Measurements from ENCODE around the gene CTBS. TPM values are rescaled to one million over a fixed set of nuclear protein-coding genes. Genes with fewer than 3 reads are reported as not detected.

CTBS gene, protein sequence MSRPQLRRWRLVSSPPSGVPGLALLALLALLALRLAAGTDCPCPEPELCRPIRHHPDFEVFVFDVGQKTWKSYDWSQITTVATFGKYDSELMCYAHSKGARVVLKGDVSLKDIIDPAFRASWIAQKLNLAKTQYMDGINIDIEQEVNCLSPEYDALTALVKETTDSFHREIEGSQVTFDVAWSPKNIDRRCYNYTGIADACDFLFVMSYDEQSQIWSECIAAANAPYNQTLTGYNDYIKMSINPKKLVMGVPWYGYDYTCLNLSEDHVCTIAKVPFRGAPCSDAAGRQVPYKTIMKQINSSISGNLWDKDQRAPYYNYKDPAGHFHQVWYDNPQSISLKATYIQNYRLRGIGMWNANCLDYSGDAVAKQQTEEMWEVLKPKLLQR
- 13.5 and 14.2 TPM in 2 replicates for total RNA-seq

DNA sequence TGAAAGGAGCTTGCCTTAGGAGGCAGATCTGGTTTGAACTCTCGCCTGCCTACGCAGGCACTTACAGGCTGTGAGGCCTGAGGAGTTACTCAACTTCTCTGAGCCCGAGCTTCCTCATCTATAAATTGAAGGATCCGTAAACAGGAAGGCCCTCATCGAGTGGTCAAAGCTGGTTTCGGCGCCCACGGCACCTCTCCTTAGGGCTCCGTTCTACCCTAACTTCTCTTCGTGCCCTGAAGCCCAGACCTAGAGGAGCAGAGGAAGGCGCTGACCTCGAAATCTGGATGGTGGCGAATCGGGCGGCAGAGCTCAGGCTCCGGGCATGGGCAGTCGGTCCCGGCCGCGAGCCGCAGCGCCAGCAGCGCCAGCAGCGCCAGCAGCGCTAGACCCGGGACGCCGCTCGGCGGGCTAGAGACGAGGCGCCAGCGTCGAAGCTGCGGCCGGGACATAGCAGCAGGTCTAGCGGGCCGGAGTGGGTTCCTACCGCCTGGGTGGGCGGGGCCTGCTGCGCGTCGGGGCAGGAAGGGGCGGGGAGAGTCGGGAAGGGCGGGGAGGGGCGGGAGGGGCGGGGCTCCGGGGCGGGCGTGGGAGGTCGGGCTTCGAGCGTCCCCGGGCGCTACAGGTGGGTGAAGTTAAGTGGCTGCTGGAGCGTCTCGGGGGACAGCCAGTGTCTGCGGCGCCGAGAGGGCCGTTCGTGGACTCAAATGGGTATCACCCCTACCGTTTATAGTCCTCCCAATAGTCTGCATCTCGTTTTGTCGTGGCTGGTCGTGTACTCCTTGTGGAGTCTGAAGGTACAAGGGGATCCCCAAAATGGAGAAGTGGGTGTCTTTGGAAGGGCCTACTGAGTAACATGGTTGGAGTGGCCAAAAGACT, at the start of gene CTBS:
Gene CTBS (minus strand): TSS at position 474 of the 876 bp plus-strand sequence. CDS start 25 bp downstream, at position 449.

DNA sequence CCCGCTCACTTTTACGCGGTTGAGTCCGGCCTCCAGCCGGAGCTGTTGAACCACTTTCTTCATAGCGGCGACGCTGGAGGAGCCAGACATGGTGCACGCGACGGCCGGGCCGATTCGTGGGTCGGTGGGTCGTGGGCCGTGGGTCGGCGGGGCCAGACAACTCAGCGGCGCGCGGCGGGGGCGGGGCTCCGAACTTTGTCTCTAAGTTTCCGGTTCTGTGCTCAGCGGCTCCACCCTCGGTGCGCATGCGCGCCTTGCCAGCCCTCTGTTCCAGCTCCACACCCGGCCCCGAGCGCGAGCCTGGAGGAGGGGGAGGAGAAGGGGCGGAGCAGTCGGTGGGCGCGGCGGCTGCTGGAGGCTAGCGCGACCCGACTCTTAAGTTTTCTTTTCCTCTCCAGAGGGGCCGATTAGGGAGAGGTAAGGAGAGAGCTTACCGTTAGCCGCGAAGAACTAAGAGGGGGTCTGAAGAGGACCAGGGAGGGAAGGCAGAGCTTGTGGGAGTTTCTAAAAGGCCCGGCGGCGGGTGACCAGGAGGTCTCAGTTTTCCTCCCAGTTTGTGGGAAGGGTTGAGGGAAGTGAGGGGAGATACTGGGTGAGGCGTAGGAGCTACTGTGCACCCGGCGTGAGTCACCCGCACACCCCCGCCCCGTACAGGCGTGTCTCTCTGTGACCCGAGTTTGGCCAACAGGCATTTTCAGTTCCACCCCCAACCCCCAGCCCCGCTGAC, 68.1 kb downstream of the CTBS start, which contains the start of the genes GNG5 and SPATA1:
Gene GNG5 (minus strand): TSS at position 580 of the 727 bp plus-strand sequence. CDS start 490 bp downstream, at position 90.
Gene SPATA1 (plus strand): TSS at position 385 of the 727 bp plus-strand sequence. CDS start 9,974 bp downstream, outside the sequence.

Other genes starting within 250 kb of the CTBS start
- 0.18 TPM in 1 of 2 replicates, not detected in the other for gene DNASE2B, start 176.0 kb downstream of the CTBS start, total RNA-seq
- 42.1 and 45.2 TPM in 2 replicates for gene RPF1, start 95.2 kb downstream of the CTBS start, total RNA-seq
- gene SPATA1, start 68.1 kb downstream of the CTBS start, total RNA-seq: not detected in 2 replicates
- gene GNG5, start 67.9 kb downstream of the CTBS start, total RNA-seq: 66.5 and 80.7 TPM in 2 replicates
- gene SSX2IP, start 116.0 kb upstream of the CTBS start, total RNA-seq: 12.4 and 19.7 TPM in 2 replicates